ENCODE data around the gene LSAMP.

DNA sequence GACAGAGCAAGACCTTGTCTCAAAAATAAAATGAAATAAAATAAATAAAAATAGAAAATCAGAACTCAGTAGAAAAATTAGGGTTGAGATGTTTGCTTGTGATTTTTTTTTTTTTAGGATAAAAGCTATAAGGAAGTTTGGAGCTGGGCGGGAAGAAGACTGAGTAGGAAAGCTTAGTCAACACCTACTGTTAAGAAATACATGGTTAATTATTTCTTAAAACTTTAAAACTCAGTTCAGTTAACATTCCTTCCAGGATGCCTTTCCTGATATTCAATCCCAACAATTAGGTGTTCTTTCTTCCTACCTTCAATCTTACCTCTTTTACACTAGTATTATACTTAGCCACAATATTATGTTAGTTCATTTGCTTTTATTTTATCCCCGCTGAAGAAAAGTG, 246.2 kb downstream of the LSAMP start:
- TF ChIP-seq CTCF (IDR thresholded peaks at IDR 0.05), result no peak
- no peak for TF ChIP-seq POLR2A (IDR thresholded peaks at IDR 0.05)
